EL (cell line): ENCODE measurements around the gene PCDHGB1.
"Not testable (repeated sequence)": the region's sequence is repeated elsewhere in the genome, so short reads cannot be mapped to it uniquely, and the experiment has no call there.

Experiments used
- DNase-seq: peaks from one replicate; pipeline ENCODE4 v3.0.0-alpha.2; 2016

PCDHGB1 gene

GRCh38 chr5:141349917-141350619, at the start of gene PCDHGB1:
TSS of gene PCDHGB1 (plus strand) at chr5:141350099. CDS start at chr5:141350261, 162 bp downstream.
- DNase-seq = peak; percentile 76

DNA sequence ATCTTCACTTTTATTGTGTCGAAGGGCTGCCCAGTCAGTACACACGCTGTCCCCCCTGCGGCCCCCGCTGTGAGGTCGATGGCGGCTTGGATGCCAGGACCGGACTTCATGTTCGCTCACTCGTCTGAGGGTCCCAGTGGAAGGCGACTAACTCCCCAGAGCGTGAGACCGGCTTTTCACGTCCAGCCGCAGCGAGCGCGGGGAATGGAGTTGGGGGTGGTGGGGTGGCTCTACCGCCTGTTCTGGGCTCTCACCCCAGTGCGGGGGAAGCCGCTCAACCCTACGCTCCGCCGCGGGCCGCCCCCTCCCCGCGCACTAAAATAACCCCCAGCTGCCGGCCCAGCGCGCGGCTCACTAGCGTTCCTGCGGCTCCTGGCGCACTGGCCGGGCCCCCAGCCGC, 46.1 kb upstream of the PCDHGB1 start, which contains the start of gene SLC25A2:
Gene SLC25A2 (minus strand): TSS at position 294 of the 400 bp plus-strand sequence. CDS start 184 bp downstream, at position 110.
- DNase-seq = no peak

GRCh38 chr5:141306630-141307029, 43.3 kb upstream of the PCDHGB1 start:
- no peak for DNase-seq

DNA sequence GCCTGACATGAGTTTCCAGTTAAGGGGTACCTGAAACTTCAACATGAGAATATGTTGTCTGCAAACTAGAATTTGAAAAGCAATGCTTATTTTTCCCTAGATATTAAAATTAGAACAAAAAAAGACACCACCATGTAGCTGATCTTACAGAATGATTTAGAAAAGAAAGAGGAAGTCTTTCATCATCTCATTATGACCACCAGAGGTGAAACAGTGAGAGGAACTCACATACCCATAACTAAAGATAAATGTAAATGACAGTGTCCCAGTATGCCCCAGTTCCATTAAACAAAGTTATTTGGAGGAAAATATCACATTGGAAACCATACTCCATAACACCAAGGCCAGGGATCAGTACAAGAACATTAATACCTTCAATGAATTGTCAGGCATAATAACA, 36.2 kb upstream of the PCDHGB1 start:
- no peak for DNase-seq

DNA sequence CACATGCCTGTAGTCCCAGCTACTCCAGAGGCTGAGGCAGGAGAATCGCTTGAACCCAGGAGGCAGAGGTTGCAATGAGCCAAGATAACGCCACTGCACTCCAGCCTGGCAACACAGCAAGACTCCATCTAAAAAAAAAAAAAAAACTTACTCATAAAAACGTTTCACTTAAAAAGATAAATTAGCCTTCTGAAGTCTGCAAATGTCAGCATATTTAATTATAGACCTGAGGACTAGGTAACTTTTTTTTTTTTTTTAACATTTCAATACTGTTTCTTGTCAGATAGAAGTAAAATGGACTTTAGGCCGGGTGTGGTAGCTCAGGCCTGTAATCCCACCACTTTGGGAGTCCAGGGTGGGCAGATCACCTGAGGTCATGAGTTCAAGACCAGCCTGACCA, 32.9 kb upstream of the PCDHGB1 start:
- DNase-seq = not testable (repeated sequence)

GRCh38 chr5:141319202-141319601, 30.7 kb upstream of the PCDHGB1 start:
- DNase-seq = peak; percentile 21

- DNase-seq = no peak
These were observed 30.2 kb upstream of the PCDHGB1 start for GRCh38 chr5:141319699-141320098.

GRCh38 chr5:141320225-141321169, 29.4 kb upstream of the PCDHGB1 start, which contains the start of gene TAF7:
TSS of gene TAF7 (minus strand) at chr5:141320784. CDS start at chr5:141320044, 740 bp downstream.
- DNase-seq = peak; percentile 93

- no peak for DNase-seq
These were observed 27.6 kb upstream of the PCDHGB1 start for GRCh38 chr5:141322261-141322660.

- DNase-seq = peak; percentile 77
These were observed 23.6 kb upstream of the PCDHGB1 start for GRCh38 chr5:141326088-141326854.

DNA sequence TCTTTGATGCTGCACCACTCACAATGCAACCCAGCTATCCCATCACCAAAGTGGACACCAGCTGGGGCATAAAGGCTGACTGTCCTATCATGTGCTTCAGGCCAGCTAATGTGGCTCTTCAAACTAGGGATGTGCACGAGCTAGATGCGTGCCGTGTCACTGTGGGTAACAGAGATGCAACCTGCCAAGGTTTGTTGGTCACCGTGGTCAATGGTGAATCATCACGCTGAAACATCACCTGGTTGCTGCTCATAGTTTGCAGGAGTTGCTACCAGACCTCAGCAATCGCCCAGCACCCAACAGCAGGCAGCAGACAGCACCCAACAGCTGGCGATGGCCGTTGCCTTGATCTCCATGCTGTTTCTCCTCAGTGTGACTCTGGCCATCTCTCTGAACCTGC, 21.7 kb upstream of the PCDHGB1 start:
- no peak for DNase-seq

- DNase-seq = peak; percentile 61
These were observed 19.4 kb upstream of the PCDHGB1 start, which contains the start of gene PCDHGA1 for GRCh38 chr5:141330299-141331080. TSS of gene PCDHGA1 (plus strand) at chr5:141330514.

- not testable (repeated sequence) for DNase-seq
These were observed 17.3 kb upstream of the PCDHGB1 start for GRCh38 chr5:141332571-141332970.

- peak; percentile 60 for DNase-seq
These were observed 11.2 kb upstream of the PCDHGB1 start, which contains the start of gene PCDHGA2 for GRCh38 chr5:141338538-141339306. TSS of gene PCDHGA2 (plus strand) at chr5:141338760.

- not testable (repeated sequence) for DNase-seq
These were observed 9.0 kb upstream of the PCDHGB1 start for GRCh38 chr5:141340781-141341354.

DNA sequence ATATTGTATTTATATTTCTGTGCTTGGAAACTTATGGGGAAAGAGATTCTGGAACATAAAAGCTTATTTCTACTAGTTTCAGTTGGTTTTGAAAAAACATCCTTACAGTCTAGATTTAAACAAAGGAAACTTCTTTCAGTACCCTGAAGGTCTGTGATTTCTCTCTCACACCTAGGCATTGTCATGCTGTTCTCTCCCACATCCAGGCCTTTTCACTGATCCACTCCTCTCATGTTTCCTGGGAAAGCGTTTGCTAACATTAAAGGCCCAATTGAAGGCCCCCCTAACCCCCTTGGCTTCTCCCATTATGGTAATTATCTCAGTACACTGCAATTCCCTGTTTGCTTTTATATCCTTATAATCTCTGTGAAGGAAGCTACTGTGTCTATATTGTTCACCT, 7.1 kb upstream of the PCDHGB1 start:
- no peak for DNase-seq

DNA sequence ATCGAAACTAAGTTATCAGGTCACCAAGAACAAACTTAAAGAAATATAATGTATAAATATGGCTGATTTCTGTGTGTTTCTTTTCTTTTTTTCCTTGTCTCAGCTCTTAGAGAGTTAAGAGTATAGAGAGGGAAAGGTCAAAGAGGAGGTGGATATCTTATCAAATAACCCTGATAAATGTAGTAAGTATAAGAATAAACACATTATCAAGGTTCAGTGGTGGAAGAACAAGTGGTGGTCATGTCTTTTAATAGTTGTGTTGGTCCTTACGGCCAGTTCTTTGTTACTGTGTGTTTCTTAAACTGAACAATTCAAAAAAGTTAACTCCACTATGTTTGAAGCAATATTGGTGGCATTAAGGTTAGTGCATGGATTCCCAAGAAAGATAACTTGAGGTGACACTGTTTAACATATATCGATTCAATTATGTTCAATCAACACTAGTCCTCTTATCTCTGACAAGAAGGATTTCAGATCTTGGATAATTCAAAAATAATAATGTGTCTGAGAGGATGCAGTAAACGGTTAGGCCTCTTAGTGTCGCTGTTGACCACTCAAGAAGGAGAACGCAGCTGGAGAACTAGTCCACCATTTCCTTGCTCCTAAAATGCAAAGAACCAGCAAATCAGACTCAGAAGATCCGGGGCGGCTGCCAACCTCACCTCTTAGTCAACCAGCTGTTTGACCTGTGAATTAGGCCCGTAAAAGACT, 6.5 kb upstream of the PCDHGB1 start, which contains the start of gene PCDHGA3:
Gene PCDHGA3 (plus strand): TSS at position 588 of the 711 bp plus-strand sequence. CDS start 205 bp downstream, outside the sequence.
- DNase-seq = peak; percentile 43

DNA sequence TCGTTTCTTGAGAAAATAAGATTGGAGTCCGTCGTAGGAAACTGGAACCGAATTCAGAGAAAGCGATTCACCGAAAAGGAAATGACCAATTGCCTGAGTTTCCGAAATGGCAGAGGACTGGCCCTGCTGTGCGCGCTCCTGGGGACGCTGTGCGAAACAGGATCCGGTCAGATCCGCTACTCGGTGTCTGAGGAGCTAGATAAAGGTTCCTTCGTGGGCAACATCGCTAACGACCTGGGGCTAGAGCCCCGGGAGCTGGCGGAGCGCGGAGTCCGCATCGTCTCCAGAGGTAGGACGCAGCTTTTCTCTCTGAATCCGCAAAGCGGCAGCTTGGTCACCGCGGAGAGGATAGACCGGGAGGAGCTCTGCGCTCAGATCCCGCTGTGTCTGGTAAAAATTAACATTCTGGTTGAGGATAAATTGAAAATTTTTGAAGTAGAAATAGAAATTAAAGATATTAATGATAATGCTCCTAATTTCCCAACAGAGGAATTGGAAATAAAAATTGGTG, 5.9 kb upstream of the PCDHGB1 start:
- DNase-seq = no peak

DNA sequence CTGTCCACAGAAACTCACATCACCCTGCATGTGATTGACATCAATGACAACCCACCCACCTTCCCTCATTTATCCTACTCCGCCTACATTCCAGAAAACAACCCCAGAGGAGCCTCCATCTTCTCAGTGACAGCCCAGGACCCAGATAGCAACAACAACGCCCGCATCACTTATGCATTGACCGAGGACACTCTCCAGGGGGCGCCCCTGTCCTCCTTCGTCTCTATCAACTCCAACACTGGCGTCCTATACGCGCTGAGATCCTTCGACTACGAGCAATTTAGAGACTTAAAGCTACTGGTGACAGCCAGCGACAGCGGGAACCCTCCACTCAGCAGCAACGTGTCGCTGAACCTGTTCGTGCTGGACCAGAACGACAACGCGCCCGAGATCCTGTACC, 4.6 kb upstream of the PCDHGB1 start:
- no peak for DNase-seq
